Lung (tissue), 12 donors: Measurements from ENCODE around the gene SEC24C. TPM values are rescaled to one million over a fixed set of nuclear protein-coding genes. Genes with fewer than 3 reads are reported as not detected.
"Not testable (repeated sequence)": the region's sequence is repeated elsewhere in the genome, so short reads cannot be mapped to it uniquely, and the experiment has no call there.

ENCODE experiments used
- ATAC-seq: fragments of 200-7000 bp; cut with Tn5 transposase; one replicate; pipeline ENCODE4 v1.9.1; 2020; ENCODE audit warnings: moderate number of reproducible peaks; ENCODE audit not compliant: insufficient read depth, low FRiP score
- DNase-seq, 3 donors: peaks; one replicate each; pipeline ENCODE4 v3.0.0-alpha.2; 2013 to 2017
- H3K27ac ChIP-seq, 2 donors: one replicate each; pipeline ENCODE4 v1.5.1; 2013; ENCODE audit warnings: mild to moderate bottlenecking in 2 of 2, moderate library complexity in 2 of 2, control low read depth in 1 of 2, inconsistent platforms in 1 of 2, low read depth in 1 of 2, low read length in 1 of 2
- H3K27me3 ChIP-seq, 3 donors: one replicate each; pipeline ENCODE4 v1.5.1; 2013; ENCODE audit warnings: low read length in 2 of 3; ENCODE audit not compliant: control insufficient read depth in 3 of 3, insufficient read depth in 3 of 3
- H3K36me3 ChIP-seq, 4 donors: one replicate each; pipeline ENCODE4 v1.5.1; 2013; ENCODE audit warnings: low read length in 4 of 4, mild to moderate bottlenecking in 1 of 4, moderate library complexity in 1 of 4; ENCODE audit not compliant: control insufficient read depth in 4 of 4, insufficient read depth in 4 of 4
- H3K4me1 ChIP-seq, 5 donors: one replicate each; pipeline ENCODE4 v1.5.1; 2013; ENCODE audit warnings: low read length in 5 of 5, mild to moderate bottlenecking in 2 of 5, moderate library complexity in 1 of 5; ENCODE audit not compliant: control insufficient read depth in 5 of 5, insufficient read depth in 5 of 5
- H3K4me3 ChIP-seq: one replicate; pipeline ENCODE4 v1.5.1; 2013; ENCODE audit warnings: mild to moderate bottlenecking, control low read depth, moderate library complexity
- H3K9ac ChIP-seq, 2 donors: one replicate each; pipeline ENCODE4 v1.5.1; 2013; ENCODE audit warnings: low read length in 2 of 2, control low read depth in 1 of 2; ENCODE audit not compliant: insufficient read depth in 1 of 2
- H3K9me3 ChIP-seq, 4 donors: one replicate each; pipeline ENCODE4 v1.5.1; 2013; ENCODE audit warnings: low read length in 3 of 4, mild to moderate bottlenecking in 1 of 4, moderate library complexity in 1 of 4; ENCODE audit not compliant: control insufficient read depth in 4 of 4, insufficient read depth in 3 of 4
- WGBS, 2 donors: extraction: QIAGEN DNeasy Blood & Tissue Kit; methylation state at CpG; one replicate each; pipeline ENCODE4 v1.1.7; 2013; 5-methylcytosine and 5-hydroxymethylcytosine counted together
- polyA plus RNA-seq, 2 donors: library from polyadenylated mRNA; stranded (reverse); fragments of 200-250 nt; gene quantifications; one replicate each; pipeline ENCODE4 v1.2.1, GENCODE V29; 2013
- total RNA-seq, 2 donors: library from RNA; depleted of rRNA in 1 of 2; stranded (reverse); fragments of >200 nt in 1 of 2; gene quantifications; one replicate each; pipeline ENCODE4 v1.2.1, GENCODE V29; 2014 to 2021
- TF ChIP-seq, protein P1 (sequence below): IDR thresholded peaks from 2 replicates; pipeline ENCODE4 v1.5.1; 2012; ENCODE audit warnings: mild to moderate bottlenecking; ENCODE audit errors: control extremely low read depth, extremely low read depth
- donor health status: control.
- donor health status: control.
- donor health status: Bipolar disorder and iron deficiency.
- donor health status: healthy.
- donor health status: DM: yes; HTN: yes; CAD: no.

SEC24C gene
- total and polyA plus RNA-seq, 4 donors, result 42.3 to 77.4 (median 57.4) TPM

- TF ChIP-seq, protein P1, sequence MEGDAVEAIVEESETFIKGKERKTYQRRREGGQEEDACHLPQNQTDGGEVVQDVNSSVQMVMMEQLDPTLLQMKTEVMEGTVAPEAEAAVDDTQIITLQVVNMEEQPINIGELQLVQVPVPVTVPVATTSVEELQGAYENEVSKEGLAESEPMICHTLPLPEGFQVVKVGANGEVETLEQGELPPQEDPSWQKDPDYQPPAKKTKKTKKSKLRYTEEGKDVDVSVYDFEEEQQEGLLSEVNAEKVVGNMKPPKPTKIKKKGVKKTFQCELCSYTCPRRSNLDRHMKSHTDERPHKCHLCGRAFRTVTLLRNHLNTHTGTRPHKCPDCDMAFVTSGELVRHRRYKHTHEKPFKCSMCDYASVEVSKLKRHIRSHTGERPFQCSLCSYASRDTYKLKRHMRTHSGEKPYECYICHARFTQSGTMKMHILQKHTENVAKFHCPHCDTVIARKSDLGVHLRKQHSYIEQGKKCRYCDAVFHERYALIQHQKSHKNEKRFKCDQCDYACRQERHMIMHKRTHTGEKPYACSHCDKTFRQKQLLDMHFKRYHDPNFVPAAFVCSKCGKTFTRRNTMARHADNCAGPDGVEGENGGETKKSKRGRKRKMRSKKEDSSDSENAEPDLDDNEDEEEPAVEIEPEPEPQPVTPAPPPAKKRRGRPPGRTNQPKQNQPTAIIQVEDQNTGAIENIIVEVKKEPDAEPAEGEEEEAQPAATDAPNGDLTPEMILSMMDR, result no peak
- peaks cover 9 to 29% (median 12%) of the 10 kb centered on the region in 4 donors for H3K36me3 ChIP-seq
- no peak overlapping the region for H3K4me3 ChIP-seq
- ATAC-seq, result no peak
- 79 to 100% methylated on average over 1 of the region's 1 CpG for WGBS, 2 donors
- no peak for DNase-seq
- no peak overlapping the region for H3K27ac ChIP-seq
- H3K27me3 ChIP-seq, result no peaks in the 10 kb centered on the region
- no peaks in the 10 kb centered on the region for H3K4me1 ChIP-seq
- no peaks in the 10 kb centered on the region for H3K9me3 ChIP-seq
- no peak overlapping the region for H3K9ac ChIP-seq
These were observed 27.9 kb upstream of the SEC24C start for GRCh38 chr10:73716251-73716650.

DNA sequence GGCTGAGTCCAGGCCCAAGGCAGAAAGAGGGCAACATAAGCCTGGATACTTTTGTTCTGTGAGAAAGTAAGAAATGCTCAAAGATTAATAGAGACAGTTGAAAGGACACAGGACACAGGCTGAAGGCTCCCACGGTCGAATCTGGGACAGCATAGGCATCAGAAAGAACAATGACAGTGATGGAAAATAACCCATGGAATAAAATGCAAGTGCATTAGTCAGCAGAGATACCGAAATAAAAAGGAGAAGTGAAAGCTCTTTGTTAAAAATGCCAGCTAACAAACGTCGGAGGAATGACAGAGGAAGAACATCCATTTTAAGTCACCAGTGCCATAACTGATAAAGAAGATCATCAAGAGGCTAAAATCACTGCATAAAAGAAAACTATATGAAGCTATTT lies 26.6 kb upstream of the SEC24C start:
- ATAC-seq (no peak), DNase-seq (no peak)
- Histone ChIP-seq H3K36me3 (peaks cover 9 to 33% (median 15%) of the 10 kb centered on the region in 4 donors), H3K27me3 (no peaks in the 10 kb centered on the region), H3K9ac (no peak overlapping the region), H3K4me1 (no peaks in the 10 kb centered on the region), H3K9me3 (no peaks in the 10 kb centered on the region), H3K4me3 (no peak overlapping the region), H3K27ac (no peak overlapping the region)
- TF ChIP-seq, protein P1, result no peak
- WGBS, 2 donors, result 26 to 62% methylated on average over 5 of the region's 5 CpGs

- H3K4me3 ChIP-seq, DNase-seq, H3K9ac ChIP-seq, H3K9me3 ChIP-seq, H3K27ac ChIP-seq, H3K27me3 ChIP-seq, ATAC-seq, H3K4me1 ChIP-seq: not testable (repeated sequence)
- WGBS, 2 donors, result 84 to 85% methylated on average over 4 of the region's 4 CpGs
- peaks cover 9 to 30% (median 17%) of the 10 kb centered on the region in 4 donors for H3K36me3 ChIP-seq
These were observed 23.6 kb upstream of the SEC24C start for GRCh38 chr10:73720561-73720960.

- no peaks in the 10 kb centered on the region for H3K4me1 ChIP-seq
- peaks cover 10 to 29% (median 21%) of the 10 kb centered on the region in 4 donors for H3K36me3 ChIP-seq
- H3K27ac ChIP-seq, result no peak overlapping the region
- TF ChIP-seq, protein P1, result no peak
- no peak overlapping the region for H3K4me3 ChIP-seq
- no peaks in the 10 kb centered on the region for H3K27me3 ChIP-seq
- H3K9ac ChIP-seq, result no peak overlapping the region
- DNase-seq (no peak), ATAC-seq (no peak)
- 67 to 70% methylated on average over 4 of the region's 4 CpGs for WGBS, 2 donors
- no peaks in the 10 kb centered on the region for H3K9me3 ChIP-seq
These were observed 20.7 kb upstream of the SEC24C start for GRCh38 chr10:73723516-73723915.

DNA sequence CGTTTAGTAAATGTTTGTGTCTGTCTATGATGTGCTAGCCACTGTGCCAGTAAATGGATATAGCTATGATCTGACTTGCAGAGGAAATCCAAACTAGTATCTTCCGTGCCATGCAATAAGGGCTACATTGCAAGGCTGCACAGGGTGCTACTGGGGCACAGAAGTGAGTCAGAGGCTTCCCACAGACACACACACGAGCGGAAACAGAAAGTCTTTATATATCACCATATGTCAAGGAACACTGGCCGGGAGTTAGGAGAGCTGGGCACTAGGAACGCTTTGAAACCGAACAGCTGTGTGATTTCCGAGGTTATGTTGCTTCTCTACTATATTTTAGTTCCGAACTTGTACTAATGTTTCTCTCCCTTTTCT lies 14.4 kb upstream of the SEC24C start:
- 0 to 1% methylated on average over 9 of the region's 9 CpGs for WGBS, 2 donors
- Histone ChIP-seq H3K9ac (peak overlapping the region; percentile 77 to 78), H3K4me3 (peak overlapping the region; percentile 86), H3K4me1 (peaks cover 0 to 11% (median 2%) of the 10 kb centered on the region in 5 donors), H3K27ac (peak overlapping the region; percentile 89 to 98), H3K36me3 (peaks cover 8 to 32% (median 11%) of the 10 kb centered on the region in 4 donors)
- peak in 1 of 3 donors; percentile 41 for DNase-seq
- not testable (repeated sequence) for H3K9me3 ChIP-seq, H3K27me3 ChIP-seq, ATAC-seq
